ENCODE results near the gene PRSS33.

The PRSS33 gene

DNA sequence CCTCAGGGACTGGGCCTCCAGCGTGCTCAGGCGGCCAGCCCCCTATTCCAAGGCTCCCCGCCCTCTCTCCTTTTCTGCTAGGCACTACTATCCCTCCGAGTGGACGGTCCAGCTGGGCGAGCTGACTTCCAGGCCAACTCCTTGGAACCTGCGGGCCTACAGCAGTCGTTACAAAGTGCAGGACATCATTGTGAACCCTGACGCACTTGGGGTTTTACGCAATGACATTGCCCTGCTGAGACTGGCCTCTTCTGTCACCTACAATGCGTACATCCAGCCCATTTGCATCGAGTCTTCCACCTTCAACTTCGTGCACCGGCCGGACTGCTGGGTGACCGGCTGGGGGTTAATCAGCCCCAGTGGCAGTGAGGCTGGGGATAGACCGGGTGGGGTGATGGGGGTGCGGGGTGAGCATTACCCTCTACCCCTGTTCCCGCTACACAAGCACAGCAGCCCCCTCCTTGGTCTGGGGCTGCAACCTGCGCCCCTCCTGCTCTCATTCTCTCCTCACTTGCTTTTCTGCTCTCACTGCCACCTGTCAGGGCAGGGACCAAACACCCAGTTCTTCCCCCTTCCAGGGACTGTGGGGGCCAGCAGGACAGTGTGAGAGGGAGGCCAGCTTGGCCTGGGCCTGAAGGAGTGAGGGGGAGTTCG is 12.0 kb upstream of the PRSS33 start:
- DNase-seq (ENCODE audit: low spot score), result no peak

DNA sequence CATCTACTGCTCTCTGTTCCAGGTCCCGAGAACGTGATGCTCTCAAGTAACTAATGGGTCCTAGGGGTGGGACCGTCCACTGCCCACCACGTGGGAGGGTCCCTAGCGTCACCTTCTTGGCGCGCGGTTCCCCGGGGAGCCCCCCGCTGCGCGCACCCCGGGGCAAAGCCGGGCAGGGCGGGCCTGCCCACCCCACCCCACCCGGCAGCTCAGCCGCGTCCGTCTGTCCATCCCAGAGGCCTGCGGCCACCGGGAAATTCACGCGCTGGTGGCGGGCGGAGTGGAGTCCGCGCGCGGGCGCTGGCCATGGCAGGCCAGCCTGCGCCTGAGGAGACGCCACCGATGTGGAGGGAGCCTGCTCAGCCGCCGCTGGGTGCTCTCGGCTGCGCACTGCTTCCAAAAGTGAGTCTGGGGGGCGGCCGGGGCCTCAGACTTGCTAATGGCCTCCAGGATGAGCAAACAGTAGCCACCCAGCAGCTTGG is 11.4 kb upstream of the PRSS33 start:
- no peak for DNase-seq (ENCODE audit: low spot score)

DNA sequence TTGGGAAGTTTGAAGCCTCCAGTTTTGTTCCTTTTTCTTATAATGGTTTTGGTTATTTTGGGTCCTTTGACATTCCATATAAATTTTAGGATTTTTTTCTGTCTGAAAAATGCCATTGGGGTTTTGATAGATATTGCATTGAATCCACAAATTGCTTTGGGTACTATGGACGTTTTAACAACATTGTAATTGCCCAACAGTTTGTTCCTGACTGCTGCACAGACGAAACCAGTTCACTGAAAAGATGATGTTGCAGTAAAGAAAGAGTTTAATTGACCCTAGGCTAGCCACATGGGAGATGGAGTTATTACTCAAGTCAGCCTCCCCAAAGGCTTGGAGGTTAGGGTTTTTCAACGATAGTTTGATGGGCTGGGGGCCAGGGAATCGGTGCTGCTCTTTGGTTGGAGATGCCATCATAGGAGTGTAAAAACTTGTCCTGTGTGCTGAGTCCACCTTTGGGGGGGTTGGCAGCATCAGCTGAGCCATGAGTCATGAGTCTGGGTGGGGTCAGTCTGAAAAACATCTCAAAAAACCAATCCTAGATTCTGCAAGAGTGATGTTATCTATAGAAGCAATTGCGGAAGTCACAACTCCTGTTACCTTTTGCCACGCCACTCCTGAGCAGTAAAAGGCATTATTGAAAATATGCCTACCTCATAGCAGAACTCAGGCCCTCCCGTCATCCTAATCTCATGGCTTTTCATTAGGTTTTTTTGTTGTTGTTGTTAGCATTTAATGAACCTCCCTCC is 8.2 kb upstream of the PRSS33 start:
- DNase-seq (ENCODE audit: low spot score), result no peak

DNA sequence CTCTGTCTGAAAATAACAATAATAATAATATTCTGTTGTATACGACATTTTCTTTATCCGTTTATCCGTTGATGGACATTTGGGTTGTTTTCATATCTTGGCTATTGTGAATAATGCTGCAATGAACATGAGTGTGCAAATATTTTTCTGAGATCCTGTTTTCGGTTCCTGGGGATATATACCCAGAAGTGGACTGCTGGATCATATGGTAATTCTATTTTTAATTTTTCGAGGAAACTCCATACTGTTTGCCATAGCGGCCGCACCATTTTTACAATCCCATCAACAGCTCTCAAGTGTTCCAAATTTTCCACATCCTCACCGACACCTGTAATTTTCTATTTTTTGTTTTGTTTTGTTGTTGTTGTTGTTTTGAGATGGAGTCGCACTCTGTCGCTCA is 5.6 kb upstream of the PRSS33 start:
- no peak for DNase-seq (ENCODE audit: low spot score)

- no peak for DNase-seq (ENCODE audit: low spot score)
Observed at GRCh38 chr16:2791174-2791573, 3.8 kb upstream of the PRSS33 start.

GRCh38 chr16:2790631-2791030 is 3.3 kb upstream of the PRSS33 start:
- no peak for DNase-seq (ENCODE audit: low spot score)

DNA sequence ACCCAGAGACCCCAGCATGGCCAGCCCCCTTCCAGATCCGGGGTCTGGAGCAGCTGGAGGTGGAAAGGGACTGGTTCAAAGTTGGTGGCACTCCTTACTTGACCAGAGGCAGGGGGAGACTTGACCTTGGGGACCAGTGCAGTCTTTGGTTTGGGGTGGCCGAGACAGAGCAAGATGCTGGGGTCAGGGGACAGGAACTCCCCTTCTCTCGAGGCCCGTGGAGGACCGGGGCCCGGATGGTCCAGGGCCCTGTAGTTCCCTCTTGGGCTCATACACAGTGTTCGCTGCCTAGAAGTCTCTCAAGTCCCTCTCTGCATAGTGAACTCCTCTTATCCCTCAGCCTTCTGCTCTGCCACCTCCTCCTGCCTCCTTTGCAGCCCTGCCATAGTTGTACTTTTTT is 601 bp upstream of the PRSS33 start:
- DNase-seq (ENCODE audit: low spot score), result no peak

- DNase-seq (ENCODE audit: low spot score), result no peak
Observed at GRCh38 chr16:2786826-2787151, 571 bp downstream of the PRSS33 start.

DNA sequence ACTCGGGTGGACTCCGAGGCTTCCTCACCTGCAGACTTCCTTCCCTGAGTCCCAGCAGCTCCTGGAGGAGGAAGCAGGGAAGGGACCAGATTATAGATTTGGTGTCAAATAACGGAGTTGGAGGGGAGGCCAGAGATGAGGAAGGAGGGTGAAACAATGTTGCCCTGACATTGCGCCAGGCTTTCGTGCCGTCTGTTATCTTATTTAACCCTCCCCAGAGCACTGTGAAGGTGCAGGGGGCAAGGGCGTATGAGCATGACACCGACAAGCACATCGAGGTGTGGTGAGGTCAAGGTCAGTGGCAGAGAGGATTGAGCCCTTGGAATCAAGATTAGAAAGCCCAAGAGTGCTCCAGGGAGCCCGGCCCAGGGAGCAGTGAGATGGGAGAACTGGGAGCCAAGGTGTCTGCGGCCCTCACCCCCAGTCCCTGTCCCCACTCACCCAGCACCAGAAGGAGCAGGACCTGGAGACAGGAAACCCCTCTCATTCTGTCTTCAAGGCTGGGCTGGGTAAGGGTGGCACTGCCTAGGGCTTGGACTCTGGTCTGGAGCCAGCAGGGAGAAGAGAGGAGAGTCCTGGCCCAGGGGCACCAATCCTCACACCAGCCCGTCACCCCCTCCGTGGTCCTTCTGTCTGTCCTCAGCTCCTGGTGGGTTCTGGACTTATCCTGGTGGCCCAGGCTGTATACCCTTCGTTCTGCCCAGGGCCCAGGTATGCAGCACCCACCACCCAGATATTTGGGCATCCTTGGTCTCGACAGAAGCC is 1.1 kb downstream of the PRSS33 start:
- no peak for DNase-seq (ENCODE audit: low spot score)

DNA sequence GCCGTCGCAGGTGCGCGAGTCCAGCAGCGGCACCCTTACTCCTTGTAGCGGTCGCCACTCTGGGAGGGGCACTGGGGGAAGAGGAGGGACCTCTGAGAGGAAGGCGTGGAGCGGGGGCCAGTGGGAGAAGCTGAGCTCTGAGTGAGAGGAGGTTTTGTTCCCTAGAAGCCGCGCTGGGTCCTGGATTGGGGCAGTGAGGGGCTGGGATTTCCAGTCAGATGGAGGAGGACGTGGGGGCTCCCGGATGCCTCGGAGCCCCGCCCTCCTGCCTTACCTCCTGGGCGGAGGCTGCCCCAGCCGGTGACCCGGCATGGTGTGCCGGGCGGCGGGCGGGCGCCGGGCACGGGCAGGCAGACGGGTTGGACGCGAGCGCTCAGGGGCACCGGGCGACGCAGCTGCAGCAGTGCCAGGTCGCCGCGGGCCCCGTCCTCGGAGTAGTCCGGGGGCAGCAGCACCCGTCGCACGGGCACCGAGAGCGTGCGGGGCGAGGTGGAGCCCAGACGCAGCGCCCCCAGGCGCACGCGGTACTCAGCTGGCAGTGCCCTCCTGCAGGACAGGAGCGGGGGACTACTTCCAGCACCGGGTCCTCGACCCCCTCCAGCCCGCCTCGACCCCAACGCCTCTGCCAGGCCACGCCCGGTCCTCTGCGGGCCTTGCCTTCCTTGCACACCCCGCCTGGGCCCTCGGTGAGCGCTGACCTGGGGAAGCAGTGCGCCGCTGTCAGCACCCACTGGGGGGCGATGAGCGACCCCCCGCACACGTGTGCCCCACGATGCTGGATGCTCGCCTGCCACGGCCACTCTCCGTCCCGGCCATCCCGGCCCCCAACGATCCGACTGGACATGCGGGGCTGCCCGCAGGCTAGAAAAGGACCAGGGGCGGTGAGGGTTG is 2.0 kb downstream of the PRSS33 start:
- DNase-seq (ENCODE audit: low spot score), result no peak

DNA sequence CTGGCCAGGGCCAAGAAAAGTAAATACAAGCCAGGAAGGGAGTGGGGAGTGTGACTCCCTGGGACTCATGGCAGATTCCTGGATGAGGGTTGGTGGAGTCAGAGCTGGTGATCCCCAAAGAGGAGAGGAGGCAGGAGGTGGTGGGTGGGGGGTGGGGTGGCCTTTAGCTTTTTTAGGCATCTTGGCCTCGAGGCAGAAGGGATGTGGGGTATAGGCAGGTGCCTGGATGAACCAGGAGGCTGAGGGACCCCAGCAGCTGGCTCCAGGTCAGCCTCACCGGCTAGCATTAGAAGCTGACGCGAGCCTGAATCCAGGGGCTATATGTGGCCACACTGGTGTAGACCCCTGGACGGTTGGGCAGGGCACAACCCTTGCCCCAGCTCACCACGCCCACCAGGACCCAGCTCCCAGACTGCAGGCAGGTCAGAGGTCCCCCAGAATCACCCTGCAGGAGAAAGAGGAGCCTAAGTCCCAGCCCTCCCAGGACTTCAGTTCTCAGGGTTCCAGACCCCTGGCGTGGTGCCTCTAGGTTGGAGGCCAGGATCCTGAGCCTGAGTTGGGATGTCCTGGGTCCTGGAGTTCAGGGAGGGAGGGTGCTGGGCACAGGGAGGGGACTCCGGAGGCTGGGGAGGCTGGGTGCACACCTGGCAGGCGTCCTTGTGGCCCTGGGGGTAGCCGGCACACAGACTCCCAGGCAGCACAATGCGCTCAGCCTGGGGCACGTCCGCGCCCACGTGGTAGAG is 2.8 kb downstream of the PRSS33 start:
- DNase-seq (ENCODE audit: low spot score), result no peak

DNA sequence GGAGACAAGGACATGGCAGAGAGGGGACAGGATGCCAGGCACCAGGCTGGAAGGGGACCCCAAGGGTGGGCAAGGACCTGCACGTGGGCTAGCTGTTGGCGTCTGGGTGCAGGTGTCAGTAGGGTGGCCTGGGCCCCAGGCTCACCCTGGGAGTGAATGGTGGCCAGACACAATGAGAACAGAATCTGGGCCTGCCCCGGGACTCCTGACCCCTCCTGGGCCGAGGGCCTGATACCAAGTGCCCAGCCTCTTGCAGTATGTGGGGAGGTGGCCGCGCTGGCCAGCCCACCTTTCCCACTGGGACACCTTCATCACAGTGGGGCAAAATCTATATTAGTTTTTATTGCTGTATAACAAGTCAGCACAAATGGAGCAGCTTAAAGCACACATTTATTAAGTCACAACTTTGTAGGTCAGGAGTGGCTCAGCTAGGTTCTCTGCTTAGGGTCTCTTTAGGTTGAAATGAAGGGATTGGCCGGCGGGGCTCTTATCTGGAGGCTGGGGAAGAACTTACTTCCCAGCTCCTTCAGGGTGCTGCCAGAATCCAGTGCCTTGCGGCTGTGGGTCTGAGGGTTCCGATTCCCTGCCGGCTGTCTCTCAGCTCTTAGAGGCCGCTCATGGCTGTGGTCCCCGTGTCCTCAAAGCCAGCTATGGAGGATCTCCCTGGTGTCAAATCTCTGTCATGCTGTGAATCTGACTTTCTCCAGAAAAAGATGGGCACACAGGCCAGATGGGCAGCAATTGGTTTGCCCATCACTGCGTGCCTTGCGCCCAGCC is 3.6 kb downstream of the PRSS33 start:
- DNase-seq (ENCODE audit: low spot score), result no peak

DNA sequence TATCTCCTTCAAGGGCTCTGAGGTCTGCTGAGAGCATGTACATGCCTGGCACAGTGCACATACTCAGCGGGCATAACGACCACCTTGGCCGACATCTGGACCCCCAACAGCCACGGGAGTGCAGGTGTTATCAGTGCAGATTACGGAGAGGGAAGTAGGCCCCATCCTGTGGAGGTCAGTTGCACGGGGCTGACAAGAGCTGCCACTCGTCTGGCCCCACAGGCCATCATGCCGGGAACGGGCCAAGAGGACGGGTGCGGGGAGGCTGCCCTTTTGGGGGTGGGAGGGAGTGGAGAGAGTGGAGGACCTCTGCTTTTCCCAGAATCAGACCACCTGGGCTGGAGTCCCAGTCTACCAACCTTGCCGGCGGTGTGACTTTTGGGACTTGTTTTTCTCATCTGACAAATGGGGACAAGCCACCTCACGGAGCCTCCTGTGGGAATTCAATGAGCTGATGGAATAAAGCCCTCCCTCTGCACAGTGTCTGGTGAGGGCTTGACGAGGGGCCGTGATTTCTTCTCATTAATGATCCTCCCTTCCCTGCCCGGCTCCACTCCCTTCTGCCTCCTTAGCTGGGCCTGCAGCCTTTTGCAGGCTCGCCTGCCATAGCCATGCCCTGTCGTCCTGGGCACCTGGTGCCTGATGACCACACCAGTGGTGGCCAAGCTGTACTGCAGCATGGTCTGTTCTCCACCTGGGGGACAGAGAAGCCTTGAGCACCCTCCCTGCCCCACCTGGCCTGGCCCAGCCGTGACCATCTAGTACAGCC is 4.6 kb downstream of the PRSS33 start:
- no peak for DNase-seq (ENCODE audit: low spot score)

DNA sequence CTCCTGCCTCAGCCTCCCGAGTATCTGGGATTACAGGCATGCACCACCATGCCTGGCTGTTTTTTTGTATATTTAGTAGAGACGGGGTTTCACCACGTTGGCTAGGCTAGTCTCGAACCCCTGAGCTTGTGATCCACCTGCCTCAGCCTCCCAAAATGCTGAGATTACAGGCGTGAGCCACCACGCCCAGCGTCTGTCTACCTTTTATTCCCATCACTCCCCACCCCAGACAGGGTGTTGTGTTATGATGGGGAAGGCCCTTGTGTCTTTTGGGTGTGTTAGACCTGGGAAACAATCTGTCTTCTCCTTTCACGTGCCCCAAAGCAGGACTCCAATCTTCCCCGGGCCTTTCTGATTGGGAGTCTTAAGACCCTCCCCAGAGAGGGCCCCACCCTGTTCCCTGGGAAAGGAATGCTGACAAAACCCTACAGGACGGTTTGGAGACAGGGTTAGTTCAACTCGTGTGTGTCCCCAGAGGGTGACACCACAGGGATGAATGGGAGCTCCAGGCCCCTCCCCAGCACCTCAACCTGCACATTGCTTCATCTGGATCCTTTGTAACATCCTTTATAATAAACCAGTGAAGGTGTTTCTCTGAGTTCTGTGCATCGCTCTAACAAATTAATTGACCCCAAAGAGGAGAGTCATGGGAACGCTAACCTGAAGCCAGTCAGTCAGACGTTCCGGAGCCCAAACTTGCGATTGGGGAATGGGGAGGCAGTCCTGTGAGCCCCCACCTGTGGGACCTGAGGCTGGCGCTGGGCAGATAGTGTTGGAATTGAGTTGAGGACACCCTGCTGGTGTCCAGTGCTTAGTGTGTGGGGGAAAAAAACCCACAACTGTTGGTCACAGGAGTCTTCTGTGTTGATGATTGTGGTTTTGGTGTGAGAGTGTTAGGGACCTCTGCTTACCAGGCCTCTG is 7.1 kb downstream of the PRSS33 start:
- DNase-seq (ENCODE audit: low spot score), result no peak

DNA sequence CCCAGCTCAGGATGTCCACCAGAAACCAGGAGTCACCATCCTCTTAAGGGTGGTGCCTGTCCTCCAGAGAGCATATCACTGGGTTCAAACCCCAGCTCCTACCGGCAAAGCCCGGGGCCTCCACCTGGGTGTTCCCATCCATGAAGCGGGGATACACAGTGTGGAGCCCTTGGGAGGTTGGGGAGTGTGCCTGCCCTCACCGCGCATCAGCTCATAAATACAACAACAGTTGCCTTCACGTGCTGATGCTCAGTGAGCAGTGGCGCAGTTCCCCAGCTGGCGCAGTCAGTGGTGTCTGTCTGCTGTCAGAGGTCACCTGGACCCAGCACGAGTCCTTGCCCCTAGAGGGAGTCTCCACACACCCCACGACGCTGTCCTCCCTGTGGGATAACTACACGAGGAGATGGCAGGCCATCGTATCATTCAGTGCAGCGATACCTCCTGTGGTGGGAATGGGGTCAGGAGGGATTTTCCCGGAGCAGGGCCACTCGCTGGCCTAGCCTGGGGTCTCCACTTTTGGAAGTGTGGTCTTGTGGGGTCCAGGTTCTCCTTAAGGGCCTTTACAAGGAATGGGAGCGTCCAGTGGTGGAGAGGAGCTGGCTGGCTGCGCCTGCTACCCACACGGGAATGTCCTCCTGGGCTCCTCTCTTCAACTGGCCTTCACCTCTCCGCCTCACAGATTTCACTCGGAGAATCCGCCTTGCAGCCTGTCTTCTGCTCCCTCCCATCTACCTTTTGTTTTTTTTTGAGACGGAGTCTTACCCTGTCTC is 8.0 kb downstream of the PRSS33 start:
- no peak for DNase-seq (ENCODE audit: low spot score)

DNA sequence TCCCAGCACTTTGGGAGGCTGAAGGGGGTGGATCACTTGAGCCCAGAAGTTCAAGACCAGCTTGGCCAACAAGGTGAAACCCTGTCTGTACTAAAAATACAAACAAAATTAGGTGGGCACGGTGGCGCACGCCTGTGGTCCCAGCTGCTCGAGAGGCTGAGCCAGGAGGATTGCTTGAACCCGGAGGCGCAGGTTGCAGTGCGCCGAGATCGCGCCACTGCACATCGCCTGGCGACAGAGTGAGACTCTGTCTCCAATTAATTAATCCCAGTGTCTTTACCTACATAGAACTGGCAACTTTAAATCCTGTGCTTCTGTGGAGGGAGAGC is 8.8 kb downstream of the PRSS33 start:
- DNase-seq (ENCODE audit: low spot score), result no peak

DNA sequence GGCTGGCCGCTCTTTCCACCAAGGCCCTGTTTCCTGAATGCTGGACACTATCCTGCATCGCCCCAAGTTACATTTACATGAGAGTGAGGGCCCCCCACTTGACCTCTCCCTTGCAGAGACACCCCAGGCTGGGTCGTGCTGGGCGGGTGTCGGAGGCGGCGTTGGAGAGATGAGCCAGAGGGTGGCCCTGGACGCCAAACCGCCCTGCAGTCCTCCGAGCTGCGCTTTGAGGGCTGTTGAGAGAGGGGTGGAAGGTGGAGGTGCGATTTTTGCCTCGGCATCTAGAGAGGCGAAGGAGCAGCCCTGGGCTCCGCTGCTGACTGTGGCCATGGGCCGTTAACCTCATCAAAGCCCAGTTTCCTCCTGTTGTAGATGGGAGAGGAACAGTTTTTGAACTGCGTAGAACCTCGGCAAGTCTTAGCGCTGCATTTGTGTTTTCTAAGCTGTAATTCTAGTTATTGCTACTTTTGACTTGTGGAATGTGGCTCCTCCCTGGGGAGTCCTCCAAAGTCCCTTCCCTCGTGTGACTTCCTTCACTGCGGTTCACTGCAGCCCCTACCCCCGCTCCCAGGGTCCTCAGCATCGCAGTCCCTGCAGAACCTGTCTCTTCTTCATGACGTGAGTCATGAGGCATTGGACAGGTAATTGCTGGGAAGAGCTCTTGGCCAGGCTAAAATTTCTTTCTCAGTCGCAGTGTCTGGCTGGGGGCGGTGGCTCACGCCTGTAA is 9.3 kb downstream of the PRSS33 start:
- peak; percentile 38 for DNase-seq (ENCODE audit: low spot score)
